ENCODE results near the gene MARCHF9.

DNA sequence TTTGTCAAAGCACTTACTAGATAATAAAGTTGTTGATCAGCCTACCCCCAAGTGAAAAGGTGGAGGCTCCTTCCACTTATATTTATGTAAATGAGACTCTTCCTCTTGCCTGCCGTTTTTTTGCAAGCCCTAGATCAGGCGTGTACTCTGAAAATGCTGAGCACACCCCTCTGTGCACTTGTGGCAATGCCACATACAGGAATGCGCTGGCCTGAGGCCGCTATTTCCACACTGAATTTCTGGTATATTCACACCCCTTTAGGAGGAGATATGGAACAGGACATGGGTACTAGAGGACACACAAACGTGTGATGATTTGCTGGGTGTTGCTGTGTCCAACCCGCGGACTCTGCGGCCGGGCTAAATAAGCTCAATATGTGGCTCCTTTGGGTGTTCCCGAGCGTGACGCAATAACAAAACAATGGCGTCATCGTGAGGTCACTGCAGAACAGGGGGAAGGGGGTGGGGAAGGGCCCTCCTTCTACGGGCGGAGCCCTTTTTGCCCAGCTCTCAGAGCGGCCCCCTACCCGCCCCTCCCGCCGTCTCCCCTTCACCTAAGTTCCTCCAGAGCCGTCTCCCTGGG, 10.6 kb upstream of the MARCHF9 start:
- TF ChIP-seq, protein P1, sequence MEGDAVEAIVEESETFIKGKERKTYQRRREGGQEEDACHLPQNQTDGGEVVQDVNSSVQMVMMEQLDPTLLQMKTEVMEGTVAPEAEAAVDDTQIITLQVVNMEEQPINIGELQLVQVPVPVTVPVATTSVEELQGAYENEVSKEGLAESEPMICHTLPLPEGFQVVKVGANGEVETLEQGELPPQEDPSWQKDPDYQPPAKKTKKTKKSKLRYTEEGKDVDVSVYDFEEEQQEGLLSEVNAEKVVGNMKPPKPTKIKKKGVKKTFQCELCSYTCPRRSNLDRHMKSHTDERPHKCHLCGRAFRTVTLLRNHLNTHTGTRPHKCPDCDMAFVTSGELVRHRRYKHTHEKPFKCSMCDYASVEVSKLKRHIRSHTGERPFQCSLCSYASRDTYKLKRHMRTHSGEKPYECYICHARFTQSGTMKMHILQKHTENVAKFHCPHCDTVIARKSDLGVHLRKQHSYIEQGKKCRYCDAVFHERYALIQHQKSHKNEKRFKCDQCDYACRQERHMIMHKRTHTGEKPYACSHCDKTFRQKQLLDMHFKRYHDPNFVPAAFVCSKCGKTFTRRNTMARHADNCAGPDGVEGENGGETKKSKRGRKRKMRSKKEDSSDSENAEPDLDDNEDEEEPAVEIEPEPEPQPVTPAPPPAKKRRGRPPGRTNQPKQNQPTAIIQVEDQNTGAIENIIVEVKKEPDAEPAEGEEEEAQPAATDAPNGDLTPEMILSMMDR (conservative IDR thresholded peaks at IDR 0.05; ENCODE audit: low read depth, low read length), result no peak
- TF ChIP-seq EZH2 (IDR thresholded peaks at IDR 0.05; ENCODE audit: borderline replicate concordance, low read depth, low read length, poor library complexity, severe bottlenecking), result no peak

Measured in A673 (cell line).